GM21515 (cell line): ENCODE data around the gene DIRAS1.
"Not testable (repeated sequence)": the region's sequence is repeated elsewhere in the genome, so short reads cannot be mapped to it uniquely, and the experiment has no call there.

ENCODE experiments used
- ATAC-seq: cut with Tn5 transposase; IDR thresholded peaks from one replicate; pipeline ENCODE4 v1.9.1; 2021; ENCODE audit not compliant: unreplicated experiment

DIRAS1 gene

DNA sequence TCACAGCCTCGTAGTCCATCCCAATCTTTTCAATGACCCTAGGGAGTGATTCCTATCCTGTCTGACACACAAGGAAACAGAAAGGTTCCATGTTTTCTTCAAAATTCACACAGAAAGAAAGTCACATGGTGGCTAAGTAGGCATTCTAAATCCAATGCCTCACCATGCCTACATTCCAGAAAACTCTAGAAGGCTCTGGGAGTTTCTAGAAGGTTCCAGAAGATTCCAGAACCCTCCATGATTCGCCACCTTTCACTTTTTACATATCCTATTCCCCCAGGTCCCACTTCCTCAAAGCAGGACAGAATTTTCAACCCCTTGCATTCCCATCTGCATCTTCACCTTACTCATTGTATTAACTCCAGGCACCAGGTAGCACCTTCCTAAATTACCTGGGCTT, 41.7 kb downstream of the DIRAS1 start:
- no peak for ATAC-seq

DNA sequence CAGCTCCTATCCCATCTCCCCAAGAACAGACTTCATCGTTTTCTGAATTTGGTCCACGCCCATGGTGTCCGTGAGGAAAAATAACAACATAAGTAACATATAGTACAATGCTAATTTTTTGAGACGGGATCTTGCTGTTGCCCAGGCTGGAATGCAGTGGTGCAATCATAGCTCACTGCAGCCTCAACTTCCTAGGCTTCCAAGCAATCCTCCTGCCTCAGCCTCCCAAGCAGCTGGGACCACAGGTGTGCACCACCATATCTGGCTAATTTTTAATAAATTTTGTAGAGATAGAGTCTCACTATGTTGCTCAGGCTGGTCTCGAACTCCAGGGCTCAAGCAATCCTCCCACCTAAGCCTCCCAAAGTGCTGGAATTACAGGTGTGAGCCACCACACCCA, 42.2 kb downstream of the DIRAS1 start:
- ATAC-seq: not testable (repeated sequence)

DNA sequence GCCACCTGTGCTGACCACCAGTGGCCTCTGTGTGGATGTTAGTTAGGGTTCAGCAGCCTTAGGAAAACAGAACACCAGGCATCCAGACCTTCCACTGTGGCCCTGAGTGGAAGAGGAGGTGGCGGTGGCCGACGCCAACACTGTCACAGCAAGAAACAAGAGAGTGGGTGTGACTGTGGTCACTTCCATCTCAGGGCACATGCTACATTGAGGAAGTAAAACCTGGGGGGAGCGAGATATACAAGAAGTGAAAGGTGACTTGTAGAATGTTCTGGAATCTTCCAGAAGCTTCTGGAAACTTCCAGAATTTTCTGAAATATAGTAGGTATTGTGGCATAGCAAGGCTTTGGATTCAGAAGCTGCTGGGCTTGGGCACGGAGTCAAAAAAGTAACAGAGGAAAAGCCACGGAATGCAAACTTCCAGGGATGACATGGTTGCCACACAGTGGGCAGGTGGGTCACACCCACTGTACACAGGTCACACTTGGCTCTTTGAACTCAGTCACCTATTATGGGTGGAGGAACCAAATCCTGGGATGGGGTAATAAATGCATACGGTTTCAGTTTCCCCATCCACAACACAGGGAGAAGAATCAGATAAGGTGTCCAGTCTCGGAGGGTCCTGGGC, 43.0 kb downstream of the DIRAS1 start:
- peak; percentile 54 for ATAC-seq

DNA sequence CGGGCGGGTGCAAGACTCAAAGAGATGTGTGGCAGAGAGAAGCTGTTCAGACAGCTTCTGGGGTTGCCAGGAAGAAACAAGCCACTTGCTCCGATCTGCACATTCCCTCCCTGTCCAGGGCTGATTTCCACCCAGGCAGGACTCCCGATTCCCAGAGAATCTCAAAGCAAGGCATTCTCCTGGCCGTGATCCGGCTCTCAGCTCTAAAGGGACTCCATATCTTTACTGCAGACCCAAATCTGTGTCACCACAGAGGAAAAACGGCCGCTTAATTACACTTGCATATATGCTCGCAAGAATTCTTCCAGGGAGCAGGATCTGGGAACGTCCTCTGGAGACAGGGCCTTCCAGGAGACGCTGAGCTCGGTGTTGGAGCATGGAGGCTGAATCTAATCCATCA, 44.3 kb downstream of the DIRAS1 start:
- ATAC-seq: no peak

DNA sequence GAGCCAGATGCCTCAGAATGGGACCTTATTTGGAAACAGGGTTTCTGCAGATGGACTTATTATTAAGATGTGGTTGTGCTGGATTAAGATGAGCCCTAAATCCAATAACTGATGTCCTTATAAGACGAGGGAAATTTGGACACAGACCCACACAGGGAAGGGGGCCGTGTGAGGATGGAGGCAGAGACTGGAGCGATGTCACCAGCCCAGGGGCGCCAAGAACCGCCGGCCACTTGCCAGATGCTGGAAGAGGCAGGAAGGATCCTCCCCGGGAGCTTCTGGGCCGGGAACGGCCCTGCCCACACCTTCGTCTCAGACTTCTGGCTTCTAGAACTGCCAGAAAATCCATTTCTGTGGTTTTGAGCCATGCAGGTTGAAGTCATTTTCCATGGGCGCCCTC, 45.3 kb downstream of the DIRAS1 start:
- no peak for ATAC-seq

DNA sequence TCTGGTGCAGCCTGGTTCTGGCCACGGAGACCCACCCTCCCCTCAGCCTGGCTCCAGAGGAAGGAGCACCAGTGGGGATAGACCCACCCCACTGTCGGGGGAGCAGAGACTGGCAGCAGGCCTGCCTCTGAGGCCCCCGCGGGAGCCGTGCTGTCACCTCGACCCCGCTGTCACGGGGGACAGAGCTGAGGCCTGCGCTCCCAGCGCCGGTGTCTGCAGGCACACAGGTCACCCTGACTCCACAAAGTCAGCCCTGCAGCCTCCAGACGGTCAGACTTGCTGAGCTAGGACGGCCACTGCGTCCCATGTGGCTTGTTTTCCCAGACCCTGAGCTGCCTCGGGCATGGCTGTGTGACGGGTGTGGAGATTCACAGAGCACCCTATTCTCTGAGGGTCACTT, 51.0 kb downstream of the DIRAS1 start:
- no peak for ATAC-seq

DNA sequence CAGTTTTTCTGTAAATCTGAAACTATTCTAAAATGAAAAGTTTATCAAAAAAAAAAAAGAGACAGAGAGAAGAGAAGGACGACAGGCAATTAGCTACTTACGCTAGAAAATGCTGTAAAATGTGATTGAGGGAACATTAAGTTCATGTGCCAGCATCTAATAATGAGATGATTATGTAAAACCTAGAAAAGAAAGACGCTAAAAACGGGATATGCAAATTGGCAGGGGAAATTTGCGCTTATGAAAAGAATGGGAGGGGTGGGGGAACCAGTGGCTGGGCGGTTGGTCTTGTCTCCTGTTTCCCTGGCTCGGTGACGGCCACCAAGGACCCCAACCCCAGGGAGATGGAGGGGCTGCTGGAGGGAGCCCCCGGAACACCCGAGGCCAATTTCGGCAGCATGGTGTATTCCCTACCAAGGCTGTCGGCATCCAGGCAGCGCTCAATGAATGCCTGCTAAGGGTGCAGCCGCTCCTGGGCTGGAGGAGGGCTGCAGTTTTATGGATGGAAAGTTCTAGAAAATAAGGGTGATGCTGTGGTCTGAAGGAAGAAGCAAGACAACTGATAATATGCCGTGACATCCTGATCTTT, 52.9 kb downstream of the DIRAS1 start:
- no peak for ATAC-seq

DNA sequence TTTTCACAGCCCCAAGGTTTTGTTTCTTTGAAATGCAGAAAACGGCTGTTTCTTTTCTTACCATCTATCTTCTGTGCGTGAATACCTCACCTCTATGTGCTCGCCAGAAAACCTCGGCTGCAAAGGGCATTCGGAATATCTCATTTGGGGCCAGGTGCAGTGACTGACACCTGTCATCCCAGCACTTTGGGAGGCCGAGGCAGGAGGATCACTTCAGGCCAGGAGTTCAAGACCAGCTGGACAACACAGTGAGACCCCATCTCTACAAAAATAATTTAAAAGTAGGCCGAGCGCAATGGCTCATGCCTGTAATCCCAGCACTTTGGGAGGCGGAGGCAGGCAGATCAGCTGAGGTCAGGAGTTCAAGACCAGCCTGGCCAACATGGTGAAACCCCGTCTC, 53.8 kb downstream of the DIRAS1 start:
- not testable (repeated sequence) for ATAC-seq

DNA sequence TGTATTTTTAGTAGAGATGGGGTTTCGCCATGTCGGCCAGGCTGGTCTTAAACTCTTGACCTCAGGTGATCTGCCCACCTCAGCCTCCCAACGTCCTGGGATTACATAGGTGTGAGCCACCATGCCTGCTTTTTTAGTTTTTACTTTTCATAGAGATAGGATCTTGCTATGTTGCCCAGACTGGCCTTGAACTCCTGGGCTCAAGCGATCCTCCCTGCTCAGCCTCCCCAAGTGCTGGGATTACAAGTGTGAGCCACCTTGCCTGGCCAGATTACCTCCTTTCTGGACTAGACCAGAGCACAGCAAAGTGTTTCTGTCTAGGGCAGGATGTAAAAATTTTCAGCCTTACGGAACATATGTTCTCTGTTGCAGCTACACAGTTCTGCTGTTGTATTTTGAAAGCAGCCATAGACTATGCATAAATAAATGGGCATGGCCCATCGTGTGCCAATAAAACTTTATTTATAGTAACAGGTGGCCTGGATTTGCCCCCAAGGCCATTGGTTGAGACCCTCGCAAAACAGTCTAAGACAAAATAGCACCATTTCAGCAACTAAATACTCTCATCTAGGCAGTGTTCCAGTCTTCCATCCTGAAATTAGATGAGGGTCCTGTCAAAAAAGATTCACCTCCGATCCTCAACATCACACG, 54.7 kb downstream of the DIRAS1 start:
- no peak for ATAC-seq

DNA sequence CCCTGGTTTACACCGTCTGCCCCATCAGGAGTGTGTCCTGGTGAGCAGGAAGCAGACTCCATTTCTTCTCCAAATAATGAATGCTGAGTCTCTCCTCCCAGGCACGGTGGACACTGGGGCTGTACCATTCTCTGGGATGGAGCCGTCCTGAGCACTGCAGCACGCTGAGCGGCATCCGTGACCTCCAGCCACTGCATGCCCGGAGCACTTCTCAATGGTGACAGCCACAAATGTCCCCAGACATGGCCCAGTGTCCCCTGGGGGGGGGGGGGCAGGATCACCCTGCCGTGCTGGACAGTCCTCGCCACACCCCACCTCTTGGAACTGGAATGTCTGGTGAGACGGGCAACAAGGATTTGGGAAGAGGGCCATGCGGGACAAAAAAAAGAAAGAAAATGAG, 56.1 kb downstream of the DIRAS1 start:
- ATAC-seq: no peak
